Right lobe of liver (tissue), 4 donors: ENCODE measurements around the gene CUX1.

ENCODE experiments used
- POLR2A ChIP-seq: fragments of 450-650 bp; IDR thresholded peaks from one replicate; pipeline ENCODE4 v1.6.1; 2017; ENCODE audit warnings: antibody characterized with exemption, mild to moderate bottlenecking
- TF ChIP-seq, protein P1 (sequence below), 4 donors: fragments of 200-600 bp in 3 of 4; fragments of 450-650 bp in 1 of 4; IDR thresholded peaks; one replicate each; pipeline versions ENCODE4 v1.5.1 to v1.8.0; 2016 to 2022; ENCODE audit warnings: antibody characterized with exemption in 4 of 4, mild to moderate bottlenecking in 2 of 4
- donor health status: DM: no; HTN: no; CAD: no.
- donor health status: DM: no; HTN: no; CAD: no.
- donor health status: DM: no; HTN: yes; CAD: no.

DNA sequence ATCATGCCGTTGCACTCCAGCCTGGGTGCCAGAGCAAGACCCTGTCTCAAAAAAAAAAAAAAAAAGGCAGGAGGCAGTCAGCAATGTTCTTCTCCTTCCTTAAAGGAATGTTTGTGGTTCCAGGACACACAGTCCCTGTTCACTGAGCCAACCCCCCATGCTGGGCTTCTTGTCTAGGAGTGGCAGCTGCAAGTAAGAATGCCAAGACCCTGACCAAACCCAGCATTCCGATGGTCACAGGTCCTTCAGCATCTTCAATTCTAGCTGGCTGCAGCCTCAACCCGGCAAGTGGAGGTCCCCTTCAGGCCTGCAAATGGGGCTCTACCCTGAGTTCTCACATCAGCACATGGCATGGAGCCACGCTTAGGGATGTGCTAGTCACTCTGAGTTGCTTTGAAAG, 38.2 kb upstream of the CUX1 start:
- TF ChIP-seq, protein P1, sequence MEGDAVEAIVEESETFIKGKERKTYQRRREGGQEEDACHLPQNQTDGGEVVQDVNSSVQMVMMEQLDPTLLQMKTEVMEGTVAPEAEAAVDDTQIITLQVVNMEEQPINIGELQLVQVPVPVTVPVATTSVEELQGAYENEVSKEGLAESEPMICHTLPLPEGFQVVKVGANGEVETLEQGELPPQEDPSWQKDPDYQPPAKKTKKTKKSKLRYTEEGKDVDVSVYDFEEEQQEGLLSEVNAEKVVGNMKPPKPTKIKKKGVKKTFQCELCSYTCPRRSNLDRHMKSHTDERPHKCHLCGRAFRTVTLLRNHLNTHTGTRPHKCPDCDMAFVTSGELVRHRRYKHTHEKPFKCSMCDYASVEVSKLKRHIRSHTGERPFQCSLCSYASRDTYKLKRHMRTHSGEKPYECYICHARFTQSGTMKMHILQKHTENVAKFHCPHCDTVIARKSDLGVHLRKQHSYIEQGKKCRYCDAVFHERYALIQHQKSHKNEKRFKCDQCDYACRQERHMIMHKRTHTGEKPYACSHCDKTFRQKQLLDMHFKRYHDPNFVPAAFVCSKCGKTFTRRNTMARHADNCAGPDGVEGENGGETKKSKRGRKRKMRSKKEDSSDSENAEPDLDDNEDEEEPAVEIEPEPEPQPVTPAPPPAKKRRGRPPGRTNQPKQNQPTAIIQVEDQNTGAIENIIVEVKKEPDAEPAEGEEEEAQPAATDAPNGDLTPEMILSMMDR (IDR thresholded peaks at IDR 0.05): no peak
- TF ChIP-seq POLR2A: no peak
